Middle frontal gyrus (tissue), 1 donor: Measurements from ENCODE around the gene IFNA13.

Source experiments
- DNase-seq: peaks from one replicate; pipeline ENCODE4 v3.0.0-alpha.2; 2015; ENCODE audit warnings: low spot score; ENCODE audit errors: extremely low spot score

The IFNA13 gene

DNA sequence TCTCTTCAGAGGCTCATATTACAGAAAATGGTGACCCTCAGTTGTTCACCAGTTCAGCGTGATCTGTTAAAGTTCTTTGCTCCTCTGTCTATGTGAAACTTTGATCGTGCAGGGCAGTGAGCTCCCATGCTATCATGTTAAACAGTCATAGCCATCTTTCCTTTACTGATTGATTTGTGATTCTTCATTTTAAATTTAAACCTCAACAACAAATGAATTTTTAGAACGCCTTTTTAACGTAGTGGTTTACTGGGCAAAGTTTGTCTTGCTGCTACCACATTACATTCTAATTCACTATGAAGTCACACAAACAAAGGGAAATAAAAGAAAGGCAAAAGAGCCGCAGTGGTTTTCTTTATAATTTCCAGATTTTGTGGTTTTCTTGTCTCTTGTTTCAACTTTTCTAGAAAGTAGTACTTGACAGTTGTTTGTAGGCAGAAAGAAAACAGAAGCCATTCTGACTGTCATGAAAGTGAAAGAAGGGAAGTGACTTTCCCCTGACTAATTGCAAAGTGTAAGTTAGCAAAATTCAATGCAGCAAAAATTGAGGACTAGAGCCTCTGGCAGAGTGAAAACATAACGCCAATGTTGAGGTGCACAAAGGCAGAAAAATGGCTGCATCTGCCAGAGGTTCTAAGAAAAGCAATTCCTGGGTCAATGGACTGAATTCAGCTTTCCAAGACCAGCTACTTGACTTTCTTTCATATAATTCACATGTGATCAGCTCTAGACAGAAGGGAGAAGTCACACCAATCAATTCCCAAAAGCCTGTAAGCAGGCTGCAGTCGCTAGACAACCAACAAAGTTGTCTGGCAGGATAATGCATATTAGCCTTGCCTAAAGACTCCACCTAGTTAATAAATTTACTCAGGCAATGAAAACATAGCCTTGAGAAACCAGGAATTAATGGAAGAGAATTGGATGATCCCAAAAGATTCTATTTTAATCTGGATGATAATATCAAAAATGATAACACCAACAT, 10.1 kb downstream of the IFNA13 start:
- no peak for DNase-seq

DNA sequence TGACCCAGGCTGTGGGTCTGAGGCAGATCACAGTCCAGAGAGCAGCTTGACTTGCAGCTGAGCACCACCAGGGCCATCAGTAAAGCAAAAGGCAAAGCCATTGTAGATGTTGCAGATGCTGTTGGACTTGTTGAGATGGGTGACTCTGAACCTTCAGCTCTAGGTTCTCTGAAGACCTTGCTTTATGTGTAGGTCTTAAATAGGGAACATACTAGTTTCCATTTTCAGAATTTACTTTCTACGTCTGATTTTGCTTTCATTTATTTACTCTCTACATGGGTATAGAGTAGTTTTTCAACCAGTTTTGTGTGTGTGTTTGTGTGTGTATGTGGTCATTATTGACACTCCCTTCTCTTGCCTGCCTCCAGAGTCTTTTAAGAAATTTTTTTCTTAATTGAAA, 17.1 kb downstream of the IFNA13 start, which contains the start of gene IFNA6:
Gene IFNA6 (minus strand): TSS at position 101 of the 400 bp plus-strand sequence. CDS start 0 bp downstream, at position 101.
- no peak for DNase-seq

DNA sequence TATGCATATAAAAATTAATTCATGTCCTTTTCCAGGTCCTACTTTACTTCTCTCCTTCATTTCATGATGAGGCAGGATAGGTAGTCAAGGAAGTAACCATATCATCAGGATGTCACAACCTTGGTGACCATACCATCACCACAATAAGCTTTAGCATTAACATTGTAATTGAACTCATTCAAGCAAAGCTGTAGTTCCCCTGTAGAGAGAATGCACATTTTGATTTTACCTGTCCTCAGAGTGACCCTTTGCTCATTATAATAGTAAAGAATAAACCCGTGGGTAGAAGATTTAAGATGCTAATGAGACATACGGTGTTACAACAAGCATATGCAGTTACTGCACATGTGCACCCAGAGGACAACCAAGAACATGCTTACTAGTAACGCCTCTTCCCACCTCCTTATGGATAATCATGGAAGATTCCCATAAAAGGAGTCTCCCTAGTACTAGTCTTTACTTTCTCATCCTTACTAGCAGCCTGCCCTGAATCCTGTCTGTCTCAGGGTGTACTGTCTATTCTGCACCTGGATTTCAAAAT, 19.4 kb downstream of the IFNA13 start:
- DNase-seq, result no peak

DNA sequence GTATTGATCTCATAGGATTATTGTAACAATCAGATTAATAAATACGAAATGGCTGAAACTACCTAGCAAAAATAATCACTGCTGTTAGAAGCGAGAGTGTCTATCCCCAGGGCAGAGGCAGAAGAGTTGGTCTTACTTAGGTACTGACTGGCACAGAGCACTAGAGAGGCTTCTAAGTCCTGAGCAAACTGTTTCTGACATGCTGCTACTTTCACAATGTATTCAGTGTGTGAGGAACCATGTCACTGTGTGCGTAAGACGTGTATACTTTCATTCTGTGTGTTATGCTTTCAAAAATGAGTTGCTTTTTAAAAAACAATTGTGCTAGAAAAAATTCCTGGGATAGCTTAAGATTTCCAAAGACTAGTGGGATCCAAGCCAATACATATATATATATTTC, 27.1 kb downstream of the IFNA13 start:
- DNase-seq, result no peak

DNA sequence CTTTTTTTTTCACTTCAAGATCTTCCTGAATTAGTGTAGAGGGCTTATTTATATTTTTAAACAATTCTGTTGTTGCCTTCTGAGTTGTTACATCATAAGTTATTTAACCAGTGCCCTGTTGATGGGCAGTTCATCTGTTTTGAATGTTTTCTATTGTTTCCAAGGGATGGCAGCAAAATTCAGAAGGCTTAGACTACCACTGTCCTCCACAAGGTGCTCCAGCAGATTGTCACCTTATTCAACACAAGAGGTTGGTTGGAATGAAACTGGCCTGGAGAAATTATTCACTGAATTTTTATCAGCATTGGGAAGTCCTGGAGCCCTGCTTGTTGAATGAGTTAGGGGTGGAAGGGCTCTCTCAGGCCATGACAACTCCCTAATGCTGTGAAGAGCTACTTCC, 31.4 kb downstream of the IFNA13 start:
- DNase-seq, result no peak

DNA sequence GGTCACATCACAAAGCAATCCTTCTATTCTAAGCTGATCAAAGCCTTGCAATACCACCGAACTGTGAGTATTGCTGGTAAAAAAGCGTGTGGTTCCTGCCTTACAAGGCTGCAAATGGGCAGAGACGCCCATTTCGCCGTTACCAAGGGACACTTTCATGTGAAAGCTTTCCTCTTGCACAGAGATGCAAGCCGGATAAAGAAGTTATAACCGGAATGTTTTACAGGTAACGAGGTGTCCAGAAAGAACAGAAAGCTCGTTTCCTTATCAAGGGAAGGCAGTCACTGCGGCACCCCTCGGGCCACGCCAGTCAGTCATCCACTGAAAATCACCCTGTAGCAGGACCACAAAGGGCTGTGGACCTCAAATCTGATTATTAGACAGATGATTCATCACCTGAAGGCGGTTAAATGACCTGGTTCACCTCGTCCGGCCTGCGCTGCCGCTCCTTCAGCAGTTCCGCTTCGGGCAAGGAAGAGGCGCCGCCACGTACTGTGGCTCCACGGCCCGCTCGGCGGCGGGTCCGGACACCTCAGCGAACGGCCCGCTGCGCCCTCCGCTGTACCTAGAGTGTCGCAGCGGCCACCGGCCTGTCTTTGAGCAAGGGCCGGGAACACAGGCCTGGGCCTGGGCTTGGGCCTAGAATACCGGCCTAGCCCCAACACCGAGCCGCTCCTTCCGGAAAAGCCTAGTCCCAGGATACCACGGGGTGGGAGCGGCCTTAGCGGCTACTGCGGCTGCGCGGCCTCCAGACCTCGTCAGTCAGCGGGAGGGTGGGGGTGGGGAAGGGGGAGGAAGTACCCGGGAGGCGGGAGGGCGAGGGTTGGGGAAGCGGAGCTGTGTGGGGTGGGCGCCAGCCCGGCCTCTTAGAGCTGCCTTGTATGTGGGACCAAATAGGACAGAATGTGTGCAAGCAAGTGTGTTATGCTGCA, 32.9 kb downstream of the IFNA13 start, which contains the start of gene KLHL9:
Gene KLHL9 (minus strand): TSS at position 704 of the 932 bp plus-strand sequence. CDS start 545 bp downstream, at position 159.
- DNase-seq, result peak; percentile 80

DNA sequence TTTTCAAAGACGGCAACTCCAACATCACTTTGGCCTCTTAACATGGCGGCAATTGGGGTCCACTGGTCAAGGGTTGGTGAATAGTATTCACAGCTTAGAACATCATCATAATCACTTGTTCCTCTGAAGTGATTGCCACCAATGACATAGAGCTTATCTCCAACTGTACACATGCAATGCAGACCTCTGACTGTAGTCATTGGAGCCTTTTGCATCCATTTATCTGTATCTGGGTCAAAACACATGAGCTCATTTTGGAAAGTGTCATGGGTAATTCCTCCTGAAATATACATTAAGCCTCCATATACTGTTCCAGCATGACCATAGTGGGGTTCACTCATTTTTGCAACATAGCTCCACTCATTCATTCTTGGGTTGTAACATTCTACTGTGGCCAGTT, 34.6 kb downstream of the IFNA13 start:
- no peak for DNase-seq

DNA sequence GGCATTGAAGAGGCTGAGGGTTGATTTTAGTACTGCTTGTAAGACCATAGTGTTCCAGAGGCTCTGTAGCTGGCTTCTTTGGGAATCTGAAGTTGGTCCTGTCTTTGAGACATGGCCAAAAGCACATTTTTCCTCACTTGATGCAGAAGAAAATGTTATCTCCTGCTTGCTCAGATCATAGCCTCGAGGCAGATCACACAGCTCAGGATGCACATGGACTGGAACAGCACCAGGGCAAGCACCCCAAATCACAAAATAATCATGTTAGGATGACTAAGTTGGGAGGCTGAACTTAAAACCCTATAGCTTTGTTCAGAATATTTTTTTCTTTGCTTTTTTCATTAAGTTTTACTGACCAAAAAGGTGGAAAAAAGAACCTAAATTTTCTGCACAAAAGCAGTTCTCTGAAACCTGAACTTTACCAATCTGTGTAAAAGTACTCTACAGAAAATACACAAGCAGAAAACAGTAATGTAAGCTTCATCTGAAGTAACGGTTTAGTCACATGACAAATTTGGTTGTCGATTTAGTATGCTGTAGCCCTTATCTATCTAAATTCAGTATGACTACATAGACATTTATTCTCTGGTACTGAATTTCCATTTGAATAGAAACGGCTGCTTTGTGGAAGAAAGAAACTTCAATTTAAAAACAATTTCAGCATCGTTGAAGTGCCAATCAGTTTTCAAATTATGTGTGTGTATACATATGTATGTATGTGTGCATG, 36.0 kb downstream of the IFNA13 start:
- DNase-seq, result no peak

DNA sequence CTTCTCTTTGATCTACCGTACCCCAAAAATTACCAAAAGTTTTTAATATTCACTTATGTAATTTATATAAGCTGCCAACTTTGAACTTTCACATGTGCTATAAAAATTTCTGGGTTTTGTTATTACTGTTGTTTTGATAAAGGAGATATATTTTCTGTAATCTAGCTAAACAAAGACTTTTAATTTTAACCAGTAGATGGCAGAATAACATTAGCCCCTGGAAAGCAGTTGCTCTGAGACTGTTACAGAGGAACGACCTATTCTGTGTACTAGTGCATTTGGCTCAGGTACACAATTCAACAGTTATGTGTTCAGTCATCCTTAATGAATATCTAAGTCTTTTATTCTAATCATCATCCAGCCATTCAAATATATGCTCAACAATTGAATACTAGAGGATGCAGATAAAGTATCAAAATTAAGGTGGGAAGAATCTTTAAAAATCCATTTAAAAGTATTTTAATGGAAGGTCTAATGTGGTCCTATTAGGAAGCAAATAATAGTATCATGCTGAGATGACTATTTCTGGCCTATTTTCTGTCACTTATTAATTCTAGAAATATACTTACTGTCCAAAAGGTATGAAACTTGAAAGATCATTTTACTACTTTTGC, 41.2 kb downstream of the IFNA13 start:
- no peak for DNase-seq

DNA sequence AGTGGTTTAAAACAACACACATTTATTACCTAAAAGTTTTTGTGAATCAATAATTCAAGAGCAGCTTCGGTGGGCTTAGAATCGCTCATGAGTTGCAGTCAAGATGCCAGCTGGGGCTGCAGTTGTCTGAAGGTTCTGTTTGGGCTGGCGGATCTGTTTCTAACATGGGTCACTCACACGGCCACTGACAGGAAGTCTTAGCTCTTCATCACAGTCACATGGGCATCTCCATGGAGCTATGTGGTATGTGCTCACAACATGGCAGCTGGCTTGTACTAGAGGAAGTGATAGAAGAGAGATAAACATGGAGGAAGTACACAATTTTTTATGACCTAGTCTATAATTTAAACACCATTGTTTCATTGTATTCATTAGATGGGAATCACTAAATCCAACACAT, 43.8 kb downstream of the IFNA13 start:
- no peak for DNase-seq

DNA sequence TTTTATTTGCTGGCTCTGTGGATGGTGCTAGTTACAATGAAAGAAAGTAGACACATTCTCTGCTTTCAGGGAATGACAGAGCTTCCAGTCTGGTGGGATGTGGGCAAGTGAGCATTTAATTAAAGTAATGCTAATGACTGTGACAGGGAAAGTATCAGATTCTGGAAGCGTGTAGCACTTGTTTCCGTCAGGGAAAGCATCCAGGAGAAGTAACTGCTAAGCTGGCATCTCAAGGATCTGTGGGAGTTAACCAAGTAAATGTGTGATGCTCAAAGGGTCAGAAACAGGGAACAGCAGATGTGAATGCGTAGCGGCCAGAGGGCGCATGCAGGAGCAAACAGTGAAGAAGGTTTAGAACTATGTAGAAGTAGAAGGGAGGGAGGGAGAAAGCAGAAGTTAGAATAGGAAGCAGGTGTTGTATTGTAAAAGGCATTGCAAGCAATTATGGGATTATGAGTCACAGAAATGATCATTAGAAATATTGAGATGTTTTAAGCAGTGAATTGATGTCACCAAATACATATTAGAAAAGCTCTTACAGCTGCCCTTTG, 44.9 kb downstream of the IFNA13 start:
- no peak for DNase-seq

DNA sequence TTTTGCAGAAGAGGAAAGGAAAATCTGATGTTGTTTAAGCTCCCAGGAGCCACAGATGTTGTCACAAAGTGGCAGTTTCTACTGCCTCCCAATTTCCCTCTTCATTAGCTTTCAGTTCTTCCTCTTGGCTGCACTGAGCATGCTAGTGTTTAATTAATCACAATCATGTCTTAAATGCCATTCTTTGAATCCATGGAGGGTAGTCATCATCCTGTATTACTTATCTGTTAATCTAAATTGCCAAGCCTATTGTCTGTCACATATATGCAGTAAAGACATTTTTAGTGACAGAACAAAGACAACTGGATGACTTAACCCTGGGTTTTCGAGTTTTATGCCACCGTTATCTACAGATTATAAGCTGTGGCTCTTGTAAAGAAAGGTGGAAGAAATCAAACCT, 47.4 kb downstream of the IFNA13 start:
- DNase-seq, result no peak

DNA sequence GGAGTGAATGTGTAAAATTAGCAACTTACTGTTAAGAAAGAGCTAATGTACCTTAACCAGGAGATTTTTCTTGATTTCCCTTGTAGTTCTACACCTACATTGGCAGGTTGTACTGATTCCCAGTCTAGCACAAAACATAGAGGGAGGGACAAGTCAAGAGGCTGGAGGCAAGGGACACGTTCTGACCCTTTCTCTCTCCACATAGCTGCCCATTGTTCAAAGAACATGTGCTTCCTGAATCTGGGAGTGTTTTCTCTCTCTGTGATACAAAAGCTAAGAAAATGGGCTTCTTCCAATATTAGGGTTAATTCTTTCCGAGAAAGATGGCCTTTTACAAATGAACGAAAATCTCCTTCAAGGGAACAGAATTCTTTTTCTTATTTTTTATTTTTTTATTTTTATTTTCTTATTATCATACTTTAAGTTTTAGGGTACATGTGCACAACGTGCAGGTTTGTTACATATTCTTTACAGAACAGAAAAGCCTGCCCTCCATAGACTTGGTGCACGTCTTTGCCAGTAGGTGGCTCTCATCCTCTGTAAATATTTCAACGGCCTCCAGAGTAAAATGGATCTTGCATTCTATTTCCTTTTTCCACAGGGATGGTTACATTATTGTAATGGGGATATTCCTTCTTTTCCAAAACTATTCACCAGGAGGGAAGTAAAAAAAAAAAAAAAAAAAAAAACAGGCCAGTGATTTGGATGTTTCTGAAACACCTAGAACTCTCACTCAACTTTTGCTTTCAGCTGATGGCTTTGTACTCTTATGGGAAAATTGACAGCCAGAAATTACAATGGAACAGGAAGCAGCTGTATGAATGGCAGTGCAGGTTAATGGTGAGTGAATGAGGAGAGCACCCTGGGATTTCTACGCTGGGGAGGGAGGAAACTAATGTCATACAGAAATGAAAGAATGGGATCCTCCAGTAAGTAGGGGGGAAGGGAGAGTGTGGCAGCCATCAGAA, 49.6 kb downstream of the IFNA13 start:
- peak; percentile 40 for DNase-seq
